AG04450 (cell line): ENCODE results near the gene POLR1G. TPM values are rescaled to one million over a fixed set of nuclear protein-coding genes. Genes with fewer than 3 reads are reported as not detected.

Source experiments
- CTCF ChIA-PET: fragments of 300-600, 350-600 bp; formaldehyde crosslinking; extraction: SDS; loops from one replicate; lab custom pipeline; 2022; ENCODE audit warnings: antibody characterized with exemption, inconsistent platforms; lab: Charles Lee
- POLR2A ChIA-PET: fragments of 350-600 bp; formaldehyde crosslinking; extraction: SDS; loops from one replicate; lab custom pipeline; 2021; ENCODE audit warnings: antibody characterized with exemption, inconsistent platforms; lab: Yijun Ruan, JAX
- DNase-seq: peaks from one replicate; pipeline ENCODE4 v3.0.0-alpha.2; 2011; ENCODE audit warnings: low read depth, low spot score
- H3K27ac ChIP-seq: one replicate; pipeline ENCODE4 v1.5.1; 2012; ENCODE audit warnings: low read depth, low read length, control low read depth
- H3K27me3 ChIP-seq: one replicate; pipeline ENCODE4 v1.6.0; 2012; ENCODE audit warnings: low read length; ENCODE audit not compliant: control insufficient read depth, insufficient read depth
- H3K4me3 ChIP-seq: 2 replicates; pipeline ENCODE4 v1.5.1; 2011; ENCODE audit warnings: mild to moderate bottlenecking, low read depth, low read length, control low read depth
- H3K9me3 ChIP-seq: 2 replicates; pipeline ENCODE4 v1.5.1; 2012; ENCODE audit warnings: low read length; ENCODE audit not compliant: control insufficient read depth, insufficient read depth
- polyA plus RNA-seq: library from polyadenylated mRNA; depleted of rRNA; stranded (reverse); fragments of >200 nt; gene quantifications from 2 replicates; pipeline ENCODE4 v1.2.3, GENCODE V29; 2011
- TF ChIP-seq, protein P1 (sequence below): IDR thresholded peaks from 2 replicates; pipeline ENCODE4 v1.5.1; 2011; ENCODE audit warnings: low read depth, low read length, control low read depth, inconsistent platforms

POLR1G gene
- polyA plus RNA-seq, 1 experiment: 3.0 TPM

DNA sequence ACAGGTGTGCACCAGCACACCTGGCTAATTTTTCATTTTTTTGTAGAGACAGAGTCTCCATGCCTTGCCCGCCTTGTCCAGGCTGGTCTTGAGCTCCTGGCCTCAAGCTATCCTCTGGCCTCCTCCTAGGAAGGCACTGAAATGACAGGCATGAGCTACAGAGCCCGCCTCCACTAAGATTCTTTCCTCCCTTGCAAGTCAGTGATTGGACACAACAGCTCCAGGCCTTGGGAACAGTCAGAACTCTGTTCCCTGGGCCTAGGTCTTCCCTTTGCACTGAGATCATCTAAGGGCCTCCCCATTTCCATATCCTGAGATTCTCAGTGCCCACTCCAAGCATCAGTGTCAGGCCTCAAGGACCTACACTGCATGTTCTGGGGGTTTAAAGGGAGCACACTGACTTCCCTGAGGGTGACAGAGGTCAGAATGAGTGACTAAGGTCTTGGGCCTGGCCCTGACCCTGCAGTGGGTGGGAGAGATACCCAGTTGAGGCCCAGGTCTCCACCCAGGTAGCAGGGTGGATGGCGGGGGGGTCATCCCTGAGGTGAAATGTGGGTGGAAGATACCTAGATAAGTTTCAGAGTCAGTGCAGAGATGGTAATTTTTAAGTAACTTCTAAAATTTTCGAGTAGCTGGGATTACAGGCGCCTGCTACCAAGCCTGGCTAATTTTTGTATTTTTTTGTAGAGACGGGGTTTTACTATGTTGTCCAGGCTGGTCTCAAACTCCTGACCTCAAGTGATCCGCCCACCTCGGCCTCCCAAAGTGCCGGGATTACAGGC, 34.6 kb downstream of the POLR1G start:
- ChIA-PET CTCF (interaction anchor here (0.6 to 5.9 kb wide), 3 partner anchors 37 to 65 kb away, joined by 7 to 224 read pairs (median 8); no protein-coding TSS in a partner anchor), POLR2A (interaction anchor here (1.1 kb wide), 1 partner anchor 27 kb away, joined by 5 read pairs; the partner anchor contains the start of gene FOSB)
- TF ChIP-seq, protein P1, sequence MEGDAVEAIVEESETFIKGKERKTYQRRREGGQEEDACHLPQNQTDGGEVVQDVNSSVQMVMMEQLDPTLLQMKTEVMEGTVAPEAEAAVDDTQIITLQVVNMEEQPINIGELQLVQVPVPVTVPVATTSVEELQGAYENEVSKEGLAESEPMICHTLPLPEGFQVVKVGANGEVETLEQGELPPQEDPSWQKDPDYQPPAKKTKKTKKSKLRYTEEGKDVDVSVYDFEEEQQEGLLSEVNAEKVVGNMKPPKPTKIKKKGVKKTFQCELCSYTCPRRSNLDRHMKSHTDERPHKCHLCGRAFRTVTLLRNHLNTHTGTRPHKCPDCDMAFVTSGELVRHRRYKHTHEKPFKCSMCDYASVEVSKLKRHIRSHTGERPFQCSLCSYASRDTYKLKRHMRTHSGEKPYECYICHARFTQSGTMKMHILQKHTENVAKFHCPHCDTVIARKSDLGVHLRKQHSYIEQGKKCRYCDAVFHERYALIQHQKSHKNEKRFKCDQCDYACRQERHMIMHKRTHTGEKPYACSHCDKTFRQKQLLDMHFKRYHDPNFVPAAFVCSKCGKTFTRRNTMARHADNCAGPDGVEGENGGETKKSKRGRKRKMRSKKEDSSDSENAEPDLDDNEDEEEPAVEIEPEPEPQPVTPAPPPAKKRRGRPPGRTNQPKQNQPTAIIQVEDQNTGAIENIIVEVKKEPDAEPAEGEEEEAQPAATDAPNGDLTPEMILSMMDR: no peak
- Histone ChIP-seq H3K27ac (peak overlapping the region; percentile 21), H3K27me3 (no peaks in the 10 kb centered on the region), H3K4me3 (no peak overlapping the region), H3K9me3 (no peaks in the 10 kb centered on the region)
- DNase-seq: no peak

DNA sequence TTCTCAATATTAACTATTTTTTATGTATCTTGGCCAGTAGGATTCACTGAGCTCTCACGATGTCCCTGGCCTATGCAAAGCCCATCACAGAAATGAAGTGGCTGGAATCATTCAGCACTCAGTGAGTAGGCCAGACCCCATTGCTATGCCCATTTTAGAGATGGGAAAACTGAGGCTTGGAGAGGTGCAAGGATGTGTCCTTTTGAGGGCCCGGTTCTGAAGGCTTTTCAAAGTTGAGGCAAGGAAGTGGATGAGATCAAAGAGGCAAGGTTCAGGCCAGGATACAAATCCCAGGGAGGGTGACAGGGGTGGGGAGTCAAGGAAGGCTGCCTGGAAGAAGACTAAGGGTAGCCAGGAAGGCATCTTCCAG, 35.9 kb downstream of the POLR1G start:
- ChIA-PET POLR2A (interaction anchor here (0.6 to 0.7 kb wide), 2 partner anchors 11 to 83 kb away, joined by 4 to 5 read pairs; no protein-coding TSS in a partner anchor), CTCF (interaction anchor here (2.0 to 5.9 kb wide), 2 partner anchors 36 to 43 kb away, joined by 7 to 224 read pairs; no protein-coding TSS in a partner anchor)
- no peak for DNase-seq
- TF ChIP-seq, protein P1: no peak
- no peak overlapping the region for H3K4me3 ChIP-seq
- peak overlapping the region; percentile 39 for H3K27ac ChIP-seq
- H3K9me3 ChIP-seq: no peaks in the 10 kb centered on the region
- H3K27me3 ChIP-seq: no peaks in the 10 kb centered on the region

DNA sequence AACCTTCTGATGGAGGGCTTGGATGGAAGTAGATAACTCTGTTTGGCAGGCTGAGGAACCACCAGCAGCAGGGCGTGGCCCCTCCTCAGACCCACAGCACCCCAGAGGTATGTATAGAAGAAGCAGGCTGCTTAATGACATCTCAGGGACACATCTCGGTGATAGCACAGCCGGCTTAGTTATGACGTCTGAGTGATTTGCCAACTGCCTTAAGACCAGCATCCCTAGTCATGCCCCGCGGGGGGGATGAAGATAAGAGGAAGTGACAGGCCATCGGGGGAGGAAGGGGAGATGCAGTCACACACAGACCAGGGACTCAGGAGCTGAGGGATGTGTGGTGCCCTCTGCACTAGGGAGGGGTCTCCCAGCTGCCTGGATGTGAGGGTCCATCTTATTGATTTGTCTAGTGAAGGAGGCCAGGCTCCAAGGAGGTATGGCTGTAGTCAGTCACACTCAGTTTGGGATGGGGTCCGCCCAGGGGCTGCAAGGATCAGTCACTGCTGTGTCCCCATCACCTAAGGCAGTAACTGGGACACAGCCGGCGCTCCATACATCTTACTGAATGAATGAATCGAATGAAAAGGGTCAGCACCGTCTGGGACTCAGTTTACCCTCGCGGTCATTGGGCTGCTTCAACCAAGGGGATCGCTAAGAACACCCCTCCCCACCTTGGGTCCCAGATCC, 36.5 kb downstream of the POLR1G start:
- ChIA-PET CTCF (interaction anchor here (5.9 kb wide), 1 partner anchor 35 kb away, joined by 224 read pairs; no protein-coding TSS in a partner anchor), POLR2A (interaction anchor here (0.6 to 0.7 kb wide), 2 partner anchors 11 to 82 kb away, joined by 4 to 5 read pairs; no protein-coding TSS in a partner anchor)
- TF ChIP-seq, protein P1: no peak
- peak overlapping the region; percentile 85 for H3K27ac ChIP-seq
- no peaks in the 10 kb centered on the region for H3K27me3 ChIP-seq
- no peaks in the 10 kb centered on the region for H3K9me3 ChIP-seq
- H3K4me3 ChIP-seq: peak overlapping the region; percentile 60
- no peak for DNase-seq

DNA sequence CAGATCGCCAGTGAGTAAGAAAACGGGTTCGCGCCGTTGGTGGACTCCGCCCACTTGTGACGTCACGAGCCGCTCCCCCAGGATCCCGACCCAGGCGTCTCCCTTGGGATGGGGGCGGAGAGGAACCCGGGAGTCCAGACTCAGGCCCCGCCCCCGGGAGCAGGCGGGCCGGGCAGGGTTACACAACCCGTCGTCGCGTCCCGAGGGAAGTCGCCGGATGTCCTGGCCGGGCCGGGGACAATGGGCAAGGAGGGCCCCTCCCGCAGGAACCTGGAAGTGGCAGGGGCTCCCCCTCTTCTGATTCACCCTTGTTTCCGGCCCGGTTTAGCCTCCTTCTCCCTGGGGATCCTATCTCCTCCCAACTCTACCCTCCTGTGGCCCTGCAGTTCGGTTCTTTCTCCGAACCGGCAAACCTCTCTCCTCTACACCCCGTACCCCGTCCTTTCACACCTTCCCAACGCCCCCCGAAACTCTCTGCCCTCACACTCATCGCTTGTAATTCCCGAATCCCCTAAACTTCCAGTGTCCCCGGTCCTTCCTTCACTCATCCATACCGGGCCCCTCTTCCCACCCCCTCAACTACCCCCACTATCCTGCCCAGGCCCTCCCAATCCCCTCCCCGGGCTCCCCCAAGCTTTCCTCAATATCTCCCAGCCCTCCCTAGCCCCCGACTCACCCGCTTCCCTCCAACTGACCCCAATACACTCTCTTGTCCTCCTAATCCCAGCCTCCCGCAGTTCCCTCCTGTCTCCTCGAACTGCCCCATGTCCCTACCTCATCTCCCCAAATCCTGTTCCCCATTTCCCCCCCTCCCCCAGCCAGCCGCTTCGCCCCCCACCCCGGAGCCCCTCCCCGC, 37.2 kb downstream of the POLR1G start:
- Histone ChIP-seq H3K4me3 (peak overlapping the region; percentile 60), H3K9me3 (no peaks in the 10 kb centered on the region), H3K27me3 (no peaks in the 10 kb centered on the region), H3K27ac (peak overlapping the region; percentile 85)
- TF ChIP-seq, protein P1: no peak
- CTCF ChIA-PET: no interaction called here
- POLR2A ChIA-PET: no interaction called here
- no peak for DNase-seq
